H1 (cell line): Measurements from ENCODE around the gene IRF7. TPM values are rescaled to one million over a fixed set of nuclear protein-coding genes. Genes with fewer than 3 reads are reported as not detected.

Source experiments
- CTCF ChIA-PET: fragments of 300-600 bp; sonication (Branson Sonifier 250); formaldehyde crosslinking; loops from one replicate; lab custom pipeline; 2021; ENCODE audit not compliant: partially characterized antibody; lab: Charles Lee
- POLR2A ChIA-PET: fragments of 300-600 bp; sonication (Branson Sonifier 250); formaldehyde crosslinking; loops from one replicate; lab custom pipeline; 2021; ENCODE audit warnings: inconsistent platforms; ENCODE audit not compliant: partially characterized antibody; lab: Charles Lee
- DNase-seq, 2 experiments: peaks; one replicate each; pipeline versions ENCODE4 v3.0.0 to v3.0.0-alpha.2; 2010 to 2022; ENCODE audit warnings: low spot score in 2 of 2, low read depth in 1 of 2, mixed read lengths in 1 of 2
- FAIRE-seq: peaks from 2 replicates; lab custom pipeline; 2011; peaks lifted over from hg19 to GRCh38; lab: Jason Lieb, UNC
- H2AFZ ChIP-seq: 2 replicates; pipeline ENCODE4 v1.8.1; 2012; ENCODE audit warnings: low read length, inconsistent platforms
- H2AK5ac ChIP-seq: 2 replicates; pipeline ENCODE4 v1.6.1; 2013; ENCODE audit warnings: low read depth, low read length
- H2BK120ac ChIP-seq: replicated peaks from 2 replicates; pipeline ENCODE3; 2013; ENCODE audit warnings: low read depth, low read length, inconsistent platforms
- H2BK12ac ChIP-seq: 2 replicates; pipeline ENCODE4 v1.6.1; 2013; ENCODE audit warnings: low read depth, low read length
- H2BK15ac ChIP-seq: 2 replicates; pipeline ENCODE4 v1.6.1; 2013; ENCODE audit warnings: low read length
- H2BK20ac ChIP-seq: 2 replicates; pipeline ENCODE4 v1.6.1; 2013; ENCODE audit warnings: low read length
- H2BK5ac ChIP-seq: 2 replicates; pipeline ENCODE4 v1.6.1; 2013; ENCODE audit warnings: low read depth, low read length
- H3K14ac ChIP-seq: 2 replicates; pipeline ENCODE4 v1.6.1; 2013; ENCODE audit warnings: inconsistent platforms; ENCODE audit not compliant: insufficient read length
- H3K18ac ChIP-seq: 2 replicates; pipeline ENCODE4 v1.6.1; 2013; ENCODE audit warnings: low read length; ENCODE audit errors: extremely low read depth
- H3K23ac ChIP-seq: 2 replicates; pipeline ENCODE4 v1.6.1; 2013; ENCODE audit warnings: inconsistent platforms; ENCODE audit not compliant: insufficient read length
- H3K23me2 ChIP-seq: 2 replicates; pipeline ENCODE4 v1.6.1; 2013; ENCODE audit warnings: low read depth, low read length
- H3K27ac ChIP-seq: 2 replicates; pipeline ENCODE4 v1.6.1; 2011; ENCODE audit warnings: low read depth, low read length, inconsistent platforms
- H3K27me3 ChIP-seq, 4 experiments: replicated peaks in 1 of 4; 1 replicate in 1 of 4; 2 replicates in 3 of 4; pipeline versions ENCODE4 v1.6.1 to v1.8.1; 2011 to 2013; ENCODE audit warnings: low read length in 3 of 4, mild to moderate bottlenecking in 3 of 4, inconsistent platforms in 2 of 4, mixed read lengths in 2 of 4, moderate library complexity in 1 of 4; ENCODE audit not compliant: control insufficient read depth in 3 of 4, insufficient read depth in 3 of 4; ENCODE audit errors: extremely low read depth in 1 of 4
- H3K36me3 ChIP-seq, 4 experiments: 2 replicates each; pipeline versions ENCODE4 v1.6.1 to v1.8.1; 2011 to 2013; ENCODE audit warnings: mild to moderate bottlenecking in 4 of 4, low read length in 3 of 4, moderate library complexity in 2 of 4, control low read depth in 1 of 4, inconsistent platforms in 1 of 4; ENCODE audit not compliant: insufficient read depth in 4 of 4, control insufficient read depth in 2 of 4
- H3K4ac ChIP-seq: replicated peaks from 2 replicates; pipeline ENCODE3; 2013; ENCODE audit warnings: low read length, low read depth, mixed read lengths, inconsistent platforms; ENCODE audit not compliant: insufficient read length
- H3K4me1 ChIP-seq, 4 experiments: replicated peaks in 1 of 4; 1 replicate in 1 of 4; 2 replicates in 3 of 4; pipeline versions ENCODE4 v1.6.1 to v1.8.1; 2011 to 2013; ENCODE audit warnings: low read length in 3 of 4, inconsistent platforms in 2 of 4, mixed read lengths in 1 of 4; ENCODE audit not compliant: insufficient read depth in 4 of 4, control insufficient read depth in 3 of 4
- H3K4me2 ChIP-seq, 2 experiments: 2 replicates each; pipeline versions ENCODE4 v1.6.1 to v1.8.1; 2011 to 2013; ENCODE audit warnings: low read depth in 2 of 2, low read length in 2 of 2, control low read depth in 1 of 2, inconsistent platforms in 1 of 2, mild to moderate bottlenecking in 1 of 2; ENCODE audit not compliant: insufficient read depth in 1 of 2
- H3K4me3 ChIP-seq, 4 experiments: fragments of 200-600, 300-600 bp in 1 of 4; sonication (generic), shearing (Covaris generic), sonication (Bioruptor Twin) in 1 of 4; 2 replicates each; pipeline versions ENCODE4 v1.5.1 to v1.8.1; 2011 to 2016; ENCODE audit warnings: low read length in 4 of 4, low read depth in 3 of 4, control low read depth in 2 of 4, inconsistent platforms in 2 of 4, mild to moderate bottlenecking in 2 of 4, mixed read lengths in 1 of 4, moderate library complexity in 1 of 4; ENCODE audit not compliant: insufficient read depth in 2 of 4; ENCODE audit errors: extremely low read depth in 1 of 4
- H3K56ac ChIP-seq: replicated peaks from 2 replicates; pipeline ENCODE3; 2013; ENCODE audit warnings: low read depth, mild to moderate bottlenecking, mixed read lengths, low read length, inconsistent platforms; ENCODE audit not compliant: insufficient read length
- H3K79me1 ChIP-seq: 2 replicates; pipeline ENCODE4 v1.6.1; 2013; ENCODE audit warnings: low read depth, low read length, control low read depth
- H3K79me2 ChIP-seq, 2 experiments: 2 replicates each; pipeline versions ENCODE4 v1.6.1 to v1.8.1; 2012 to 2013; ENCODE audit warnings: low read length in 2 of 2, mild to moderate bottlenecking in 2 of 2, inconsistent platforms in 1 of 2; ENCODE audit not compliant: insufficient read depth in 2 of 2, control insufficient read depth in 1 of 2
- H3K9ac ChIP-seq, 4 experiments: replicated peaks in 1 of 4; 1 replicate in 1 of 4; 2 replicates in 3 of 4; pipeline versions ENCODE4 v1.6.1 to v1.8.1; 2011 to 2013; ENCODE audit warnings: low read depth in 3 of 4, low read length in 3 of 4, control low read depth in 2 of 4, mild to moderate bottlenecking in 2 of 4, moderate library complexity in 2 of 4, inconsistent platforms in 1 of 4; ENCODE audit errors: extremely low read depth in 1 of 4
- H3K9me3 ChIP-seq, 2 experiments: 2 replicates each; pipeline versions ENCODE4 v1.6.1 to v1.8.1; 2012 to 2013; ENCODE audit warnings: mild to moderate bottlenecking in 2 of 2, moderate library complexity in 2 of 2, control low read depth in 1 of 2, inconsistent platforms in 1 of 2, low read depth in 1 of 2, low read length in 1 of 2, mixed read lengths in 1 of 2; ENCODE audit not compliant: insufficient read depth in 2 of 2
- H4K20me1 ChIP-seq, 2 experiments: replicated peaks in 1 of 2; 2 replicates each; pipeline versions ENCODE3 to v1.8.1; 2011 to 2013; ENCODE audit warnings: inconsistent platforms in 2 of 2, low read length in 2 of 2, mild to moderate bottlenecking in 1 of 2; ENCODE audit not compliant: insufficient read depth in 2 of 2, control insufficient read depth in 1 of 2
- H4K5ac ChIP-seq: 2 replicates; pipeline ENCODE4 v1.6.1; 2013; ENCODE audit warnings: low read length, low read depth, mixed read lengths, inconsistent platforms; ENCODE audit not compliant: insufficient read length
- H4K8ac ChIP-seq: 2 replicates; pipeline ENCODE4 v1.8.0; 2013; ENCODE audit warnings: mild to moderate bottlenecking, moderate library complexity, low read length, inconsistent platforms; ENCODE audit not compliant: insufficient read depth; ENCODE audit errors: extremely low read depth
- H4K91ac ChIP-seq: replicated peaks from 2 replicates; pipeline ENCODE3; 2013; ENCODE audit warnings: low read length, mixed read lengths, inconsistent platforms; ENCODE audit not compliant: insufficient read length
- ASH2L ChIP-seq: fragments of 200-600, 300-600 bp; sonication (generic); IDR thresholded peaks from one replicate; pipeline ENCODE4 v1.7.1; 2017; ENCODE audit warnings: low read length
- CTCF ChIP-seq, 3 experiments: IDR thresholded peaks; 1 replicate in 2 of 3; 2 replicates in 1 of 3; pipeline versions ENCODE4 v1.5.1 to v1.6.1; 2011; ENCODE audit warnings: low read length in 3 of 3, mild to moderate bottlenecking in 3 of 3, inconsistent platforms in 2 of 3, low read depth in 1 of 3, moderate library complexity in 1 of 3; ENCODE audit not compliant: insufficient read depth in 1 of 3; ENCODE audit errors: control extremely low read depth in 1 of 3
- GABPA ChIP-seq: IDR thresholded peaks from 2 replicates; pipeline ENCODE4 v1.6.1; 2011; ENCODE audit warnings: mild to moderate bottlenecking, low read length, moderate library complexity, borderline replicate concordance; ENCODE audit not compliant: insufficient read depth
- KDM5A ChIP-seq: fragments of 200-600 bp; IDR thresholded peaks from 2 replicates; pipeline ENCODE4 v1.7.1; 2012; ENCODE audit warnings: mild to moderate bottlenecking, low read length, inconsistent platforms, mixed read lengths
- NRF1 ChIP-seq: IDR thresholded peaks from 2 replicates; pipeline ENCODE4 v1.6.1; 2011; ENCODE audit warnings: mild to moderate bottlenecking, low read depth, low read length, improper control_type of control experiment
- RNF2 ChIP-seq: fragments of 200-900, 300-1000 bp; sonication (generic); IDR thresholded peaks from 2 replicates; pipeline ENCODE4 v1.7.1; 2016; ENCODE audit warnings: borderline replicate concordance, low read depth, mild to moderate bottlenecking, antibody characterized with exemption, low read length; ENCODE audit not compliant: poor library complexity, severe bottlenecking; ENCODE audit errors: missing control alignments
- SP1 ChIP-seq: IDR thresholded peaks from 2 replicates; pipeline ENCODE4 v1.6.1; 2011; ENCODE audit warnings: low read depth, low read length
- TAF7 ChIP-seq: optimal IDR thresholded peaks from 2 replicates; pipeline ENCODE3; 2011; ENCODE audit warnings: low read depth, mild to moderate bottlenecking, inconsistent platforms, low read length, moderate library complexity, borderline replicate concordance
- YY1 ChIP-seq: IDR thresholded peaks from 2 replicates; pipeline ENCODE4 v1.6.1; 2011; ENCODE audit warnings: low read depth, mild to moderate bottlenecking, low read length
- WGBS, 2 experiments: shearing (Covaris generic) in 1 of 2; methylation state at CpG; one replicate each; pipeline versions ENCODE4 v1.1.6 to v1.1.7; 2013 to 2015; ENCODE audit warnings: low lambda C conversion rate in 2 of 2, mixed read lengths in 2 of 2, inconsistent platforms in 1 of 2, low coverage in 1 of 2, missing lambda C conversion rate in 1 of 2; ENCODE audit not compliant: insufficient replicate concordance in 2 of 2, insufficient coverage in 1 of 2, insufficient read length in 1 of 2; ENCODE audit errors: extremely low coverage in 1 of 2, missing lambda C conversion rate in 1 of 2; 5-methylcytosine and 5-hydroxymethylcytosine counted together
- polyA plus RNA-seq, 7 experiments: library from polyadenylated mRNA; depleted of rRNA in 3 of 7; stranded (reverse) in 5 of 7; unstranded in 2 of 7; fragments of >200 nt in 5 of 7; fragments of 200-250 nt in 2 of 7; gene quantifications; 1 replicate in 5 of 7; 2 replicates in 1 of 7; 4 replicates in 1 of 7; pipeline versions ENCODE4 v1.2.1 to v1.2.3, GENCODE V29; 2011 to 2013; ENCODE audit warnings: missing spikeins in 2 of 7, mixed read lengths in 2 of 7
- total RNA-seq: library from RNA; stranded (reverse); fragmentation: NEBNext Ultra II Directional; extraction: Animal tissue kit (Norgen Biotek cat#: 25700); gene quantifications from 2 replicates; pipeline ENCODE4 v1.2.1, GENCODE V29; 2021

IRF7 gene
- total and polyA plus RNA-seq, 2 of the 8 experiments (the other 6 are each of a cell fraction or from before 2014, with no cell fraction given) = 9.1 to 9.6 TPM

GRCh38 chr11:605286-606129, 10.2 kb downstream of the IRF7 start:
- DNase-seq (no peak), FAIRE-seq (no peak)
- H3K14ac ChIP-seq = no peak overlapping the region
- peaks cover 4% of the 10 kb centered on the region; the same call in 1 of the 2 replicates for H3K79me1 ChIP-seq
- H3K27ac ChIP-seq = no peak overlapping the region
- H3K18ac ChIP-seq = no peak overlapping the region
- H3K23me2 ChIP-seq = no peaks in the 10 kb centered on the region
- ChIA-PET POLR2A (interaction anchor here (1.6 kb wide), 1 partner anchor 33 kb away, joined by 4 read pairs; no protein-coding TSS in a partner anchor), CTCF (interaction anchor here (0.6 to 1.3 kb wide), 3 partner anchors 11 to 51 kb away, joined by 3 to 4 read pairs (median 3); no protein-coding TSS in a partner anchor)
- H3K9me3 ChIP-seq = no peaks in the 10 kb centered on the region
- no peak overlapping the region for H4K8ac ChIP-seq
- no peaks in the 10 kb centered on the region for H3K27me3 ChIP-seq
- no peak overlapping the region for H4K5ac ChIP-seq
- no peak overlapping the region for H2BK12ac ChIP-seq
- no peaks in the 10 kb centered on the region for H3K79me2 ChIP-seq
- H3K4me2 ChIP-seq = no peak overlapping the region
- WGBS, 2 experiments = 94% methylated on average over 33 of the region's 33 CpGs; no CpG with 5 or more reads in 1 of the 2 experiments
- H3K36me3 ChIP-seq = peaks cover 29 to 79% (median 61%) of the 10 kb centered on the region in 4 experiments
- H2AK5ac ChIP-seq = no peak overlapping the region
- no peak overlapping the region; the same call in 1 of the 2 replicates for H2BK5ac ChIP-seq
- no peak overlapping the region for H2BK15ac ChIP-seq
- H3K56ac ChIP-seq = no peak overlapping the region
- H3K23ac ChIP-seq = no peak overlapping the region
- H3K4ac ChIP-seq = no peak overlapping the region
- no peak overlapping the region for H3K9ac ChIP-seq
- H2AFZ ChIP-seq = no peak overlapping the region
- no peak overlapping the region for H3K4me3 ChIP-seq
- H2BK120ac ChIP-seq = no peak overlapping the region
- H2BK20ac ChIP-seq = no peak overlapping the region
- H4K20me1 ChIP-seq = peaks cover 4 to 20% of the 10 kb centered on the region in 2 experiments
- no peak overlapping the region for H4K91ac ChIP-seq
- no peaks in the 10 kb centered on the region for H3K4me1 ChIP-seq
- TF ChIP-seq TAF7 = no peak
- no peak for TF ChIP-seq YY1
- no peak for TF ChIP-seq SP1
- no peak for TF ChIP-seq RNF2
- no peak for TF ChIP-seq ASH2L
- no peak for TF ChIP-seq KDM5A
- no peak for TF ChIP-seq CTCF (IDR thresholded peaks at IDR 0.05; ENCODE audit: control extremely low read depth in 1 of 3, insufficient read depth in 1 of 3, low read depth in 1 of 3, low read length in 3 of 3)
- TF ChIP-seq GABPA = no peak
- TF ChIP-seq NRF1 = no peak
